Measurements from ENCODE around the gene BMP8A.

The BMP8A gene

DNA sequence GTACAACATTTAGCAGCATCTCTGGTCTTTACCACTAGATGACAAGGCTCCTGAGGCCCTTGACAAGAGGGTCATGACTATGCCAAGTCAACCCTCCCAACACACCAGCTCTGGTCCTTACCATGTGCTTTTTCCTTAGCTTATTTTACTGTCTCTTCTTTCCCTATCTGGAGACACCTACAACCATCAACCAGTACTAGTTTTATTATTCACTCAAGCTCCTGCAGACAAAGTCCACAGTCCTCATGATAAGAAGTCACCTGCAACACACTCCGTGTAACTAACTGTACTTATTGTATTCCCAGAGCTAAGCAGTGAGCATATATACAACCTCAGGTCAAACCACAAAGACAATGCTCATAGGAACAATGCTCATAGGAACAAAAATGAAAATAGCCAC is 69.8 kb downstream of the BMP8A start:
- Mint-ChIP-seq H3K4me1 (peaks cover 10% of the 10 kb centered on the region), H3K4me3 (no peak overlapping the region), H3K9me3 (no peaks in the 10 kb centered on the region), H3K27me3 (no peaks in the 10 kb centered on the region), H3K36me3 (peaks cover 81% of the 10 kb centered on the region), H3K27ac (no peak overlapping the region)
- no peak for ATAC-seq

DNA sequence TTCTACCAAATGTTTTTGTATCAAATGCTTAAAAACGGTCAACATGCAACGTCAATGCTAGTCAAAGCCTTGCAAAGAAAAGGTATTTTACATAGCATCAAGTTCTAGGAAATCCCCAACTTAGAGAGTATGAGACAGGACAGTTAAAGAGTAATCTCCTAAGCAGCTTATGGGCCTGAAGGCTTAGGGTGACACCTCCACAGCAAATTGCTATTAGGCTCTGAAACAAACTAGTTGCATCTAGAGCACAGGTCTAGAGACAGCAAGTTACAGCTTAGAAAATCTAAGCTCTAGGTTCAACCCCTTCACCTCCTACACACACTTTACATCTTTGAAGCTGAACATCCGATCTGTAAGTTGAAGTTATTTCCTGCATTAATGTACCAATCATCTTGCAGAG is 71.5 kb downstream of the BMP8A start:
- Mint-ChIP-seq H3K27ac (no peak overlapping the region), H3K27me3 (no peaks in the 10 kb centered on the region), H3K4me1 (peaks cover 10% of the 10 kb centered on the region), H3K36me3 (peaks cover 97% of the 10 kb centered on the region), H3K4me3 (no peak overlapping the region), H3K9me3 (no peaks in the 10 kb centered on the region)
- no peak for ATAC-seq

DNA sequence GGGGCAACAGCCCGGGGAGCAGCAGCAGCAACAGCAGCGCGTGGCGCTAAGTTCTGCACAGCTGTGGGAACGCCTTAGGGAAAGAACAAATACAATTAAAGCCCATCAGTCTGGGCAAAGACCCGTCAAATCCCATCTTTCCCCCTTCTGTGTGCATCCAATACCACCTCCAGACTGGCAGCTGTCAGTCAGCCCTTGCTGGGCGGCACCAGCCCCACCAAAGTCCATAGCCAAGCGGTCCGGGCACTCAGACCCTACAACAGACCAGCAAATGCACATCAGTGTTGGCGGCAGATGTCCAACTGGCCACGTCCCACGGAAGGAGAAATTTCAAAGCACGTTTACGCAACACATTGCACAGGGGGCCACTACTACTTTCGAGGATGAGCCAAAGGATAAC is 72.2 kb downstream of the BMP8A start:
- H3K4me3 Mint-ChIP-seq = no peak overlapping the region
- H3K27me3 Mint-ChIP-seq = no peaks in the 10 kb centered on the region
- no peak overlapping the region for H3K27ac Mint-ChIP-seq
- peaks cover 97% of the 10 kb centered on the region for H3K36me3 Mint-ChIP-seq
- H3K9me3 Mint-ChIP-seq = no peaks in the 10 kb centered on the region
- ATAC-seq = no peak
- H3K4me1 Mint-ChIP-seq = peaks cover 5% of the 10 kb centered on the region

DNA sequence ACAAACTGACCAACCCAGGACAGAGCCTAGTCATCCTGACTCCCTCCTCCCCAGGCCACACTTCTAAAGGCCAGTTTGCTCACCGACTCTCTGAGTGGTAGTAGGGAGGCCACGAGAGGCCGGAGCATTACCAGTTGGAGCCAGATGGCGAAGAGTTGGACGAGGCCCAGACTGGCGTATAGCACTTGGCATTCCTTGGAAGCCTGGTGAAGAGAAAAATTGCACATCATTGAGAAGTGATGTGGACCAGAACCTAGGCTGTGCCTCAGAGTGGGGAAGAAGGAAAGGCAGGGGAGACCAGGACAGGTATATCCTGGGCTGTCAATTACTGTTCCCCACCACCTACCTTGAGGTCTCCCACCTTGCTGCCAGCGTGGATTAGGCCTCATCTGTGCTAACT is 72.9 kb downstream of the BMP8A start:
- Mint-ChIP-seq H3K27ac (no peak overlapping the region), H3K9me3 (no peaks in the 10 kb centered on the region), H3K4me3 (no peak overlapping the region), H3K36me3 (peaks cover 97% of the 10 kb centered on the region), H3K27me3 (no peaks in the 10 kb centered on the region), H3K4me1 (no peaks in the 10 kb centered on the region)
- ATAC-seq = no peak

DNA sequence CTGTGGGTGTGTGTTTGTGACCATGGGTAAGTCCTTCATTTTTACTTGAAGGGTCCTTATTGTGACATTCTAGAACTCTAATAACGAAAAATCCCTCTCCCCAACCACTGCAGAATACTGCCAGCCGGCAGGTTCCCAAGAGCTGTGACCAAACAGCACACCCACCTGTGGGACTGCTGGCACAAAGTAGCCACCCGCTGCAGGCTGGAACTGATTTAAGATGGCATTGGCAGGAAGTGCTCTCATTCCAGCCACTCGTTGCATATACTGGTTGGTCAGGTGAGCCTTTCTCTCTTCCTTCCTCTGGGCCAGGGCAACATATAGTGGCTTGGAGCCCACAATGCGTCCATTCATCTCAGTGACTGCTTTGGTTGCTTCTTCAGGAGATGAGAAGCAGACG is 73.5 kb downstream of the BMP8A start:
- ATAC-seq = no peak
- no peaks in the 10 kb centered on the region for H3K4me1 Mint-ChIP-seq
- H3K27me3 Mint-ChIP-seq = no peaks in the 10 kb centered on the region
- H3K36me3 Mint-ChIP-seq = peaks cover 97% of the 10 kb centered on the region
- H3K9me3 Mint-ChIP-seq = no peaks in the 10 kb centered on the region
- H3K4me3 Mint-ChIP-seq = no peak overlapping the region
- H3K27ac Mint-ChIP-seq = no peak overlapping the region

DNA sequence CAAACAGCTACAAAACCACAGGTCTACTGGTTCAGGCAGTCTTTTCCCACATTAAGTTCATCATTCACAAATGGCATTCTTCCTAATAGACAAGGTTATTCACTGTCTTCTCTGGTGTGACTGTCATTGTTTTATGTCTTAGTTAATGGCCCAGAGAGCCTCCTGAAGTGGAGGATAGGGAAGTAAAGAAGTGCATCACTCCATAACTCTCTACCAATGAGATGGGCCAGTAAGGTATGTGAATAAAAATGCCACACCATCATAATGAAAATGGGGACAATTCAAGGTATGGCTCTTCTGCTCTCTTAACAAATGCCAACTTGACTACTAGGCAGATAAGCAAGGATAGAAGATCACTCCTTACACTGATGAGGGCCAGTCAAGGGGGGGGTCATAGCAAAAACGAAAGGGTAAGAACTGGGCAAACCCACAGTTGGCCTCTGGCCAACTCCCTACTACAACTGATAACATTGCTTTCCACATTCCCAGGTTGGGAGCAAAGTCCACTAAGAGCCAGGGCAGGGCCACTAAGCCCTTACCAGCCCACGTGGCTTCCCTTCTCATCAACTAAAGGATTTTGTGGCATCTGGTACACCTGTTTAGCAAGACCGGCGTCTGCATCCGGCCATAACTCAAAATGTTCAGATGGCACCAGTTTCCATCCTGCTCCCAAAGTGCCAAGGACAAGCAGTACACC is 75.2 kb downstream of the BMP8A start:
- no peaks in the 10 kb centered on the region for H3K9me3 Mint-ChIP-seq
- H3K27me3 Mint-ChIP-seq = no peaks in the 10 kb centered on the region
- no peak for ATAC-seq
- no peaks in the 10 kb centered on the region for H3K4me1 Mint-ChIP-seq
- H3K4me3 Mint-ChIP-seq = no peak overlapping the region
- H3K36me3 Mint-ChIP-seq = peaks cover 95% of the 10 kb centered on the region
- H3K27ac Mint-ChIP-seq = peak overlapping the region; percentile 14

DNA sequence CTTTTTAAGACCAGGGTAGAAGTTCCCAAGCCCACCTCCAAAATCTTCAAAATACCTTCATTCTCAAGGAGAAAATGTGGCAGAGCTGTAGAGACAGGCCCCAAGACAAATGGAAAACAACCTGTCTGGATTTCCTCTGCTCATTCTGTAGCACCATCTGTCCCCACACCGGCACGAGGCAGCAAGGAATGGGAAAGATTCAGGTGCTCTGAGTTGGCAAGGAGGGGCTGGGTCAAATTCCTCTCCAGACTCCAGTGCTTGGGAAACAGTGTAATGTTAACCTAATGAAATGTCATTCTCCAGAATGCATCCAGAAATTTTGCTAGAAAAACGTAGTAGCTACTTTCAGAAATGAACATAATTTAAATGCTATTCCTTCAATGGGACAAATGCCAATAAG is 75.9 kb downstream of the BMP8A start:
- peaks cover 95% of the 10 kb centered on the region for H3K36me3 Mint-ChIP-seq

DNA sequence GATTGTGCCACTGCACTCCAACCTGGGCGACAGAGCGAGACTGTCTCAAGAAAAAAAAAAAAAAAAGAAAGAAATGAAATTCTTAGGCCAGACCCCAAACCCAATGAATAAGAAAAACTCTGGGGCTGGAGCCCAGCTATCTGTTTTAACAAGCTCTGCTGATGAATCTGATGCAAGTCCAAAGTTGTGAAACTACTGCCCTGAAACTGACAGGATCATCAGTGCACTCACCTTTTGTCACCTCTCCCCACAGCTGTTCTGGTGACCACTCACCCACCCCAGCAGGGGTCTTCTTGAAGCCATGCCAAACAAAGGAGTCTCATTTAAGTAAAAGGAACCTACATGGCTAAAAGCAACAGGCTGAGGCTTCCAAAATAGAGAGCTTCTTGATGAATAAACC is 76.8 kb downstream of the BMP8A start:
- Mint-ChIP-seq H3K4me1 (peaks cover 3% of the 10 kb centered on the region), H3K27me3 (no peaks in the 10 kb centered on the region), H3K4me3 (no peak overlapping the region), H3K27ac (no peak overlapping the region), H3K9me3 (no peaks in the 10 kb centered on the region), H3K36me3 (peaks cover 90% of the 10 kb centered on the region)
- ATAC-seq = no peak

More for the DNA sequence above, 75.9 kb downstream of the BMP8A start:
- Mint-ChIP-seq H3K27ac (no peak overlapping the region), H3K4me1 (no peaks in the 10 kb centered on the region), H3K4me3 (no peak overlapping the region), H3K27me3 (no peaks in the 10 kb centered on the region), H3K9me3 (no peaks in the 10 kb centered on the region)
- no peak for ATAC-seq

DNA sequence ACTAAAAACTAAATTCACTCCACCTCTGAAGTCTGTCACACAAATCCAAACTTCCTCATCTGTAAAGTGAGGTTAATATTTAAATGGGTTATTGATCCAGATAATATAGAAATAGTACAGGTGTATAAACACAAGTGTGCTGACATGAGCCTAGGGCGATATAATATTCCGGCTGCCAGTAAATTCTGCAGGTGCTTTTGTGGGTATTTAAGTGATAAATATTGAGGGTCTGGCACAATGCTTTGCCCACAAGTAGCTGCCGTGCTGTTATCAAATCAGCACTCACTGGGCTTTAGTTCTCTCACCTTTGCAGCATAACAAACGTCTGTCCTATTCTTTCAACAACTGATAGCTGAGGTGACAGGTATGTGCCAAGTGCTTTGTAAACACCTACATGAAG is 77.6 kb downstream of the BMP8A start:
- H3K9me3 Mint-ChIP-seq = no peaks in the 10 kb centered on the region
- no peak for ATAC-seq
- H3K4me1 Mint-ChIP-seq = peaks cover 11% of the 10 kb centered on the region
- no peak overlapping the region for H3K4me3 Mint-ChIP-seq
- no peak overlapping the region for H3K27ac Mint-ChIP-seq
- no peaks in the 10 kb centered on the region for H3K27me3 Mint-ChIP-seq
- H3K36me3 Mint-ChIP-seq = peaks cover 90% of the 10 kb centered on the region

DNA sequence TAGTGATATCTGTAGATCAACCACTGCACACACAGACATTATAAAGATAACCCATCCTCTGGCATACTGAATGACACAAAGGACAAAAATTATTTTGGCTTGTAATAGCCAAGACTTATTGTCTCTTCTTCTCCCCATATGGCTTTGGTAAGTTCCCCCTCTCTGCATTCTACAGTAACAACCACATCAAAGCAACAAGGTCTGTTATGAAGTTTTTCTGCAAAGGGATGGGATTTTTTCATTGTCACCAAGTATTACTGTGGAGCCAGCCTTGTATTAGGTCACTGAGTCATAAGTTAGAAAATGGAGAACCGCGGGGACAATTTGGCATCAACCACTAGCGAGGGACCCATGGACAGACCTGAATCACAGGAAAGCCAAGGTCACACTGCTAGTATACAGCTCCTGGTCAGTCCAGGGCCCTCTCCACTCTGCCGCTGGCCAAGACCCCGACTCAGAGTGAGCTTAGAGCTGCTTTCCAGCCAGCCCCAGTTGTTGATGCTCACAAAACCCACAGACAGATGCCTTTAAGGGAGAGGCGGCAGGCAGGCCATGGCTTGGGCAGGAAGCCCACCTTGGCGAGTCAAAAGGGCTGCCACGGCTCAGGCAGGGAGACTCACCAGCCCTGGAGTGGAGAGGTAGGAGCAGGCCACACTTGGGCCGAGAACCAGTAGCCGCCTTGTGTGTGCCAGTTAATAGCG is 79.2 kb downstream of the BMP8A start:
- Mint-ChIP-seq H3K27me3 (no peaks in the 10 kb centered on the region), H3K36me3 (peaks cover 88% of the 10 kb centered on the region), H3K4me3 (no peak overlapping the region), H3K27ac (no peak overlapping the region), H3K9me3 (no peaks in the 10 kb centered on the region), H3K4me1 (peaks cover 27% of the 10 kb centered on the region)
- no peak for ATAC-seq

DNA sequence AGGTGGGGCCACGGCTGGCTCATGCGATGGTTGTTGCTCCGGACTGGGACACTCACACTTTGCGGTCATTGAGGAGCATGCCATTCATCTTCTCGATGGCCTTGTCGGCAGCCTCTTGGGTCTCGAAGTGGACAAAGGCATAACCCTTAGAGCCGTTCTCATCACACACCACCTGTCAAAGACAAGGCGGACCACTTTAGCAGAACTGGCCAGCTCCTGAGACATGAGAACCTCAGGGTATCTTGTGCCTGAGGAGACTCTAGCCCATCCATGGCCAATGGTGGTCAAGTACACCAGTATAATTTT is 79.7 kb downstream of the BMP8A start:
- peaks cover 29% of the 10 kb centered on the region for H3K4me1 Mint-ChIP-seq
- H3K4me3 Mint-ChIP-seq = no peak overlapping the region
- H3K36me3 Mint-ChIP-seq = peaks cover 84% of the 10 kb centered on the region
- H3K9me3 Mint-ChIP-seq = no peaks in the 10 kb centered on the region
- ATAC-seq = no peak
- H3K27me3 Mint-ChIP-seq = no peaks in the 10 kb centered on the region
- H3K27ac Mint-ChIP-seq = no peak overlapping the region

DNA sequence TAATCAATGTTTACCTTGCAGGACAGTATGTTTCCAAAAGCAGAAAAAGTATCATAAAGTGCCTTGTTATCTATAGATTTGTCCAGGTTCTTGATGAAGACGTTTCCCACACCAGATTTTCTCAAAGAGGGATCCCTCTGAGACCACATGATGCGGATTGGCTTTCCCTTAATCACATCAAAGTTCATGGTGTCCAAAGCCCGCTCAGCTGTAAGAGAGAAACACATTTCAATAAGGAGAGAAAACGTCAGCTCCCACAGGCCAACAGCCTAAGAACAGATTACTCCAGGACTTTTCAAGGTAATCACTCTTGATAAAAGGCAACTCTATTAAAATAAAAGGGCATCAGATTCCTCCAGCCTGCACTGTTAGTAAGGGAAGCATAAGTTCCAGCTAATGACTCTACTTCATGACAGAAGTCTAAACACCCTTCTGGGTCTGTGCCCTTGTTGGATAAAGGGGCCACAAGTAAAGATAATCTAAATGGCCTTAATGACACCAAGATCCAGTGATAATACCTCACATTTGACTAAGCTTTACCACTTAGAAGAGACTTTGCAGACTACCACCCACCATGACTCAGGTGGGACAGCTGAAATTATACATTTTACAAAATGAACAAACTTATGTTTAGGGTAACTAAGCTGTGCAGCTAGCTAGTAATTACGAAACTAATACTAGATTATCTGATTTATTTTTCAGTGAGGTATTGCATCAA is 81.1 kb downstream of the BMP8A start:
- H3K4me3 Mint-ChIP-seq = no peak overlapping the region

DNA sequence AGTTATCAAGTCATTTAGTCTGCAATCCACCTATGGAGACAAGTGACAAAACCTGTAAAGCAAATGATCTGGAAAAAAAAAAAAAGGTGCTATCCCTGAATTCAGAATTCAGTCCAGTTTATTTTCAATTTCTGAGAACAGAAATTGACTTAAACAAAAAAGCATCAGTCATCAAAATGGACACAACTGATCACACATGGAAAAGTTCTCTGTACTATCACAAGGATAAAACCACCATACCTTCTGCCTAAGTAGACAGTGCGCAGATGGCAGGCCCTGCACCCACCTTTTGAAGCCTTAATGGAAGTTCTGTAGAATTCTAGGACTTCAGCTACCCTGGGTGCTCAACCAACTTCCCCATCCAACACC is 81.6 kb downstream of the BMP8A start:
- H3K27ac Mint-ChIP-seq = peak overlapping the region; percentile 93
- H3K36me3 Mint-ChIP-seq = peaks cover 66% of the 10 kb centered on the region

More for the DNA sequence above, 81.1 kb downstream of the BMP8A start:
- Mint-ChIP-seq H3K4me1 (peaks cover 29% of the 10 kb centered on the region), H3K27ac (peak overlapping the region; percentile 93), H3K27me3 (no peaks in the 10 kb centered on the region), H3K36me3 (peaks cover 70% of the 10 kb centered on the region), H3K9me3 (no peaks in the 10 kb centered on the region)
- ATAC-seq = no peak

DNA sequence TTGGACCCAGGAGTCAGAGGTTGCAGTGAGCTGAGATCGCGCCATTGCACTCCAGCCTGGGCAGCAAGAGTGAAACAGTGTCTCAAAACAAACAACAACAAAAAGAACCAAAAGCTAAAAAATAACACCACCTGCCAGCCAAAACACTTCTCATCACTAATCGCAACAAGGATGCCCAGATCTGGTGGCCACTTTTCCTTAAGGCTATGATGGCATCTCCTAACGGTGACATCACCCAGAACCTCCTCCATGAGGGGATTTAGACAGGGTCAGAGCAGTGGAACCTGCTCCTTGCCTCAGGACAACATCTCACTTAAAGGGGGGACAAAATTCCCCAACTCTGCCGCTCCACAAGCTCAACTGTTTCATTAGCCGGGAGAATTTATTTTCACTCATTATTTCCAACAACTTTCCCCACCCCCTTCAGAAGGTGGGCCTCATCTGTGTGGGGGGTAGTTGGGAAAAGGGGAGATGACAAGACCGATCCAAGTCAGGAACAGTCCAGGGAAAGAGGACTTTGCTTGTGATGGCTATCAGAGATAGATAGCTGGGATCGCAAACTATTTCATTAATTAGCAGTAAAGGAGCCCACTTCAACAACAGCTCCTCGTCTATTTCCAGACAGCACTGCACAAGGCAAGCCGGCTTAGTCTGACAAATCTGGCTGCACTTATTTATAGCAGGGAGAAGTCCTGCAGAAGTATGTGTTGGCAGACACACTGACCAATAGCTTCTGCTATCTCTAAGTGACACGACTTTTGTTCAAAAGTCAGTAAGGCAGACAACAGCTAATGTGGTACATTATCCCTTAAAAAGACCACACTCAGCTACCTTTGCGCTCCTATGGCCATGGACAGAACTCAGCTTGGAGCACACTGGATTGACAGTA is 82.5 kb downstream of the BMP8A start:
- H3K27me3 Mint-ChIP-seq = no peaks in the 10 kb centered on the region
- H3K36me3 Mint-ChIP-seq = peaks cover 57% of the 10 kb centered on the region
- H3K4me1 Mint-ChIP-seq = peaks cover 29% of the 10 kb centered on the region
- H3K9me3 Mint-ChIP-seq = no peaks in the 10 kb centered on the region
- no peak for ATAC-seq
- peak overlapping the region; percentile 93 for H3K4me3 Mint-ChIP-seq
- peak overlapping the region; percentile 93 for H3K27ac Mint-ChIP-seq

More for the DNA sequence above, 81.6 kb downstream of the BMP8A start:
- H3K4me3 Mint-ChIP-seq = peak overlapping the region; percentile 93
- no peaks in the 10 kb centered on the region for H3K9me3 Mint-ChIP-seq
- peaks cover 29% of the 10 kb centered on the region for H3K4me1 Mint-ChIP-seq
- ATAC-seq = no peak
- no peaks in the 10 kb centered on the region for H3K27me3 Mint-ChIP-seq

DNA sequence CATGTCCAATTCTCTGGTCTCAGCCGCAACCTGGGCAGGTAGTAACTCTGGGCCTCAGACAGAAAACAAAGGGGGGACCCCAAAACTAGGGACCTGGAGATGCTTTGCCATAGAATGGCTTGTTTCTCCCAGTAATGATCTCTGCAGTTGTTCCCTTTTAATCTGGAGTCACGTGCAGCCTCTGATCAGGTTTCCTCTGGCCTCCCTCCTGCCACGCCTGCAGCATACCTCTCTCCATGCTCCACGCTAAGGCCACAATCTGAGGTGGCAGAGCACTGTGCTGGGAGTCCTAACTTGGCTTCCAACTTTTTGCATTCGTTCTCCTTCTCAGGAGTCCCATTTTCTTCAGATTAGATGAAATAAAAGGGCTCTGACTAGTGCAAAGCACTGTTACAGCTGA is 83.2 kb downstream of the BMP8A start:
- peaks cover 29% of the 10 kb centered on the region for H3K4me1 Mint-ChIP-seq
- H3K27me3 Mint-ChIP-seq = no peaks in the 10 kb centered on the region
- no peak for ATAC-seq

More for the DNA sequence above, 83.2 kb downstream of the BMP8A start:
- H3K4me3 Mint-ChIP-seq = peak overlapping the region; percentile 93
- H3K36me3 Mint-ChIP-seq = peaks cover 50% of the 10 kb centered on the region
- H3K27ac Mint-ChIP-seq = peak overlapping the region; percentile 93
- no peaks in the 10 kb centered on the region for H3K9me3 Mint-ChIP-seq
